Left colon (tissue), 2 donors: ENCODE data around the gene C2CD5. TPM values are rescaled to one million over a fixed set of nuclear protein-coding genes. Genes with fewer than 3 reads are reported as not detected.

Experiments
- total RNA-seq, 2 donors: library from RNA; stranded (reverse); fragmentation: NEBNext Ultra II Directional; extraction: Animal tissue kit (Norgen Biotek cat#: 25700); gene quantifications; one replicate each; pipeline ENCODE4 v1.2.1, GENCODE V29; 2021
- donor health status: DM: no; HTN: no; CAD: no.
- donor health status: DM: yes; HTN: yes; CAD: no.

Gene C2CD5
- total RNA-seq, 2 donors from 2014 or later, result 53.6 to 56.9 TPM

Other genes with a start within 250 kb of the C2CD5 start
- gene ST8SIA1, start 209.8 kb downstream of the C2CD5 start, total RNA-seq, result 1 to 10 TPM; 1.0 to 4.9 TPM
- 100 to 1,000 TPM in 1 of 2 donors, 10 to 100 TPM in 1; 81.3 to 115 TPM for gene ETNK1, start 80.6 kb upstream of the C2CD5 start, total RNA-seq